ENCODE results near the gene TECRL.

The TECRL gene

GRCh38 chr4:64409300-64409699, at the start of gene TECRL:
TSS of gene TECRL (minus strand) at chr4:64409450. CDS start at chr4:64409351, 99 bp downstream.
- TF ChIP-seq GATA3 (IDR thresholded peaks at IDR 0.05; ENCODE audit: low read depth, low read length) (no peak), GATA2 (IDR thresholded peaks at IDR 0.05; ENCODE audit: low read depth, low read length) (no peak)

- TF ChIP-seq GATA3 (IDR thresholded peaks at IDR 0.05; ENCODE audit: low read depth, low read length) (no peak), GATA2 (IDR thresholded peaks at IDR 0.05; ENCODE audit: low read depth, low read length) (no peak)
These were observed 23.4 kb upstream of the TECRL start for GRCh38 chr4:64432674-64433073.

- no peak for TF ChIP-seq GATA3 (IDR thresholded peaks at IDR 0.05; ENCODE audit: low read depth, low read length)
- no peak for TF ChIP-seq GATA2 (IDR thresholded peaks at IDR 0.05; ENCODE audit: low read depth, low read length)
These were observed 21.7 kb upstream of the TECRL start for GRCh38 chr4:64430933-64431332.

GRCh38 chr4:64417974-64418373, 8.7 kb upstream of the TECRL start:
- TF ChIP-seq GATA2 (IDR thresholded peaks at IDR 0.05; ENCODE audit: low read depth, low read length), result no peak
- TF ChIP-seq GATA3 (IDR thresholded peaks at IDR 0.05; ENCODE audit: low read depth, low read length), result no peak

GRCh38 chr4:64407000-64407399, 2.2 kb downstream of the TECRL start:
- TF ChIP-seq GATA2 (IDR thresholded peaks at IDR 0.05; ENCODE audit: low read depth, low read length) (no peak), GATA3 (IDR thresholded peaks at IDR 0.05; ENCODE audit: low read depth, low read length) (no peak)

- TF ChIP-seq GATA2 (IDR thresholded peaks at IDR 0.05; ENCODE audit: low read depth, low read length), result no peak
- TF ChIP-seq GATA3 (IDR thresholded peaks at IDR 0.05; ENCODE audit: low read depth, low read length), result no peak
These were observed 3.5 kb downstream of the TECRL start for GRCh38 chr4:64405761-64406160.

- TF ChIP-seq GATA3 (IDR thresholded peaks at IDR 0.05; ENCODE audit: low read depth, low read length), result peak; percentile 50; the same call in 1 of the 2 replicates
- TF ChIP-seq GATA2 (IDR thresholded peaks at IDR 0.05; ENCODE audit: low read depth, low read length), result no peak
These were observed 6.6 kb downstream of the TECRL start for GRCh38 chr4:64402684-64403083.

- TF ChIP-seq GATA2 (IDR thresholded peaks at IDR 0.05; ENCODE audit: low read depth, low read length) (no peak), GATA3 (IDR thresholded peaks at IDR 0.05; ENCODE audit: low read depth, low read length) (no peak)
These were observed 9.7 kb downstream of the TECRL start for GRCh38 chr4:64399313-64400109.

GRCh38 chr4:64394469-64394868, 14.8 kb downstream of the TECRL start:
- no peak for TF ChIP-seq GATA3 (IDR thresholded peaks at IDR 0.05; ENCODE audit: low read depth, low read length)
- TF ChIP-seq GATA2 (IDR thresholded peaks at IDR 0.05; ENCODE audit: low read depth, low read length), result no peak

GRCh38 chr4:64388252-64388651, 21.0 kb downstream of the TECRL start:
- TF ChIP-seq GATA3 (IDR thresholded peaks at IDR 0.05; ENCODE audit: low read depth, low read length) (no peak), GATA2 (IDR thresholded peaks at IDR 0.05; ENCODE audit: low read depth, low read length) (no peak)

GRCh38 chr4:64385220-64385619, 24.0 kb downstream of the TECRL start:
- TF ChIP-seq GATA2 (IDR thresholded peaks at IDR 0.05; ENCODE audit: low read depth, low read length) (no peak), GATA3 (IDR thresholded peaks at IDR 0.05; ENCODE audit: low read depth, low read length) (no peak)

GRCh38 chr4:64384237-64385203, 24.7 kb downstream of the TECRL start:
- TF ChIP-seq GATA3 (IDR thresholded peaks at IDR 0.05; ENCODE audit: low read depth, low read length), result no peak
- no peak for TF ChIP-seq GATA2 (IDR thresholded peaks at IDR 0.05; ENCODE audit: low read depth, low read length)

- TF ChIP-seq GATA2 (IDR thresholded peaks at IDR 0.05; ENCODE audit: low read depth, low read length) (no peak), GATA3 (IDR thresholded peaks at IDR 0.05; ENCODE audit: low read depth, low read length) (no peak)
These were observed 40.5 kb downstream of the TECRL start for GRCh38 chr4:64368741-64369140.

GRCh38 chr4:64361399-64361740, 47.9 kb downstream of the TECRL start:
- TF ChIP-seq GATA2 (IDR thresholded peaks at IDR 0.05; ENCODE audit: low read depth, low read length) (no peak), GATA3 (IDR thresholded peaks at IDR 0.05; ENCODE audit: low read depth, low read length) (no peak)

Data from SH-SY5Y (cell line).